Skeletal muscle tissue (tissue), 4 donors: ENCODE data around the gene POU2AF1. TPM values are rescaled to one million over a fixed set of nuclear protein-coding genes. Genes with fewer than 3 reads are reported as not detected.

Experiments
- H3K27ac ChIP-seq: one replicate; pipeline ENCODE4 v1.7.0; 2013; ENCODE audit warnings: mild to moderate bottlenecking, low read depth, low read length, inconsistent platforms
- H3K27me3 ChIP-seq, 3 donors: one replicate each; pipeline ENCODE4 v1.7.0; 2013; ENCODE audit warnings: low read length in 3 of 3; ENCODE audit not compliant: control insufficient read depth in 3 of 3, insufficient read depth in 3 of 3
- H3K36me3 ChIP-seq, 3 donors: one replicate each; pipeline ENCODE4 v1.7.0; 2013; ENCODE audit warnings: low read length in 3 of 3; ENCODE audit not compliant: control insufficient read depth in 3 of 3, insufficient read depth in 3 of 3
- H3K4me1 ChIP-seq, 3 donors: one replicate each; pipeline ENCODE4 v1.7.0; 2013; ENCODE audit warnings: low read length in 3 of 3, mild to moderate bottlenecking in 3 of 3; ENCODE audit not compliant: control insufficient read depth in 3 of 3, insufficient read depth in 3 of 3
- H3K4me3 ChIP-seq, 3 donors: one replicate each; pipeline ENCODE4 v1.7.0; 2013; ENCODE audit warnings: low read length in 3 of 3
- H3K9ac ChIP-seq, 3 donors: one replicate each; pipeline ENCODE4 v1.7.0; 2013; ENCODE audit warnings: low read length in 3 of 3, mild to moderate bottlenecking in 3 of 3, moderate library complexity in 2 of 3, low read depth in 1 of 3
- H3K9me3 ChIP-seq, 3 donors: one replicate each; pipeline ENCODE4 v1.7.0; 2013; ENCODE audit warnings: low read length in 3 of 3; ENCODE audit not compliant: control insufficient read depth in 3 of 3
- total RNA-seq: library from RNA; depleted of rRNA; stranded (reverse); fragments of >200 nt; gene quantifications from one replicate; pipeline ENCODE4 v1.2.3, GENCODE V29; 2014
- donor health status: Osteomylitis.

POU2AF1 gene
- total RNA-seq, 1 donor from 2014 or later: not detected

GRCh38 chr11:111373590-111373989 lies 5.5 kb downstream of the POU2AF1 start:
- H3K36me3 ChIP-seq: no peaks in the 10 kb centered on the region
- no peak overlapping the region for H3K27ac ChIP-seq
- H3K9me3 ChIP-seq: no peaks in the 10 kb centered on the region
- no peaks in the 10 kb centered on the region for H3K4me1 ChIP-seq
- H3K27me3 ChIP-seq: peaks cover 0 to 3% (median 0%) of the 10 kb centered on the region in 3 donors
- H3K9ac ChIP-seq: no peak overlapping the region
- H3K4me3 ChIP-seq: no peak overlapping the region

GRCh38 chr11:111372538-111372937 lies 6.5 kb downstream of the POU2AF1 start:
- Histone ChIP-seq H3K27ac (no peak overlapping the region), H3K36me3 (no peaks in the 10 kb centered on the region), H3K27me3 (no peaks in the 10 kb centered on the region)

GRCh38 chr11:111370902-111371578 lies 8.0 kb downstream of the POU2AF1 start:
- H3K4me3 ChIP-seq: no peak overlapping the region
- no peaks in the 10 kb centered on the region for H3K36me3 ChIP-seq
- H3K9ac ChIP-seq: no peak overlapping the region
- H3K9me3 ChIP-seq: no peaks in the 10 kb centered on the region
- H3K27ac ChIP-seq: no peak overlapping the region
- H3K4me1 ChIP-seq: no peaks in the 10 kb centered on the region
- no peaks in the 10 kb centered on the region for H3K27me3 ChIP-seq

More at GRCh38 chr11:111372538-111372937, 6.5 kb downstream of the POU2AF1 start:
- no peak overlapping the region for H3K9ac ChIP-seq
- no peaks in the 10 kb centered on the region for H3K4me1 ChIP-seq
- no peak overlapping the region for H3K4me3 ChIP-seq
- no peaks in the 10 kb centered on the region for H3K9me3 ChIP-seq

- H3K4me3 ChIP-seq: no peak overlapping the region
- no peak overlapping the region for H3K27ac ChIP-seq
- no peaks in the 10 kb centered on the region for H3K4me1 ChIP-seq
- no peaks in the 10 kb centered on the region for H3K36me3 ChIP-seq
- H3K9ac ChIP-seq: no peak overlapping the region
- no peaks in the 10 kb centered on the region for H3K9me3 ChIP-seq
- no peaks in the 10 kb centered on the region for H3K27me3 ChIP-seq
These were observed 8.7 kb downstream of the POU2AF1 start for GRCh38 chr11:111370270-111370901.

GRCh38 chr11:111368285-111368560 lies 10.9 kb downstream of the POU2AF1 start:
- no peaks in the 10 kb centered on the region for H3K36me3 ChIP-seq
- no peak overlapping the region for H3K9ac ChIP-seq
- no peaks in the 10 kb centered on the region for H3K9me3 ChIP-seq
- H3K4me3 ChIP-seq: no peak overlapping the region
- H3K27ac ChIP-seq: no peak overlapping the region
- H3K4me1 ChIP-seq: no peaks in the 10 kb centered on the region
- H3K27me3 ChIP-seq: no peaks in the 10 kb centered on the region

- Histone ChIP-seq H3K27me3 (no peaks in the 10 kb centered on the region), H3K4me3 (no peak overlapping the region), H3K27ac (no peak overlapping the region), H3K9ac (no peak overlapping the region), H3K36me3 (no peaks in the 10 kb centered on the region), H3K4me1 (no peaks in the 10 kb centered on the region), H3K9me3 (no peaks in the 10 kb centered on the region)
These were observed 11.4 kb downstream of the POU2AF1 start for GRCh38 chr11:111367411-111368284.

GRCh38 chr11:111366560-111367410 lies 12.3 kb downstream of the POU2AF1 start:
- Histone ChIP-seq H3K9me3 (no peaks in the 10 kb centered on the region), H3K9ac (no peak overlapping the region), H3K27me3 (no peaks in the 10 kb centered on the region), H3K4me1 (no peaks in the 10 kb centered on the region), H3K27ac (no peak overlapping the region), H3K4me3 (no peak overlapping the region), H3K36me3 (no peaks in the 10 kb centered on the region)

GRCh38 chr11:111365722-111366559 lies 13.1 kb downstream of the POU2AF1 start:
- Histone ChIP-seq H3K27me3 (no peaks in the 10 kb centered on the region), H3K27ac (no peak overlapping the region), H3K4me3 (no peak overlapping the region), H3K36me3 (no peaks in the 10 kb centered on the region), H3K9me3 (no peaks in the 10 kb centered on the region), H3K9ac (no peak overlapping the region), H3K4me1 (no peaks in the 10 kb centered on the region)

- Histone ChIP-seq H3K36me3 (no peaks in the 10 kb centered on the region), H3K4me1 (no peaks in the 10 kb centered on the region), H3K27ac (no peak overlapping the region), H3K9ac (no peak overlapping the region), H3K9me3 (no peaks in the 10 kb centered on the region), H3K4me3 (no peak overlapping the region), H3K27me3 (no peaks in the 10 kb centered on the region)
These were observed 14.6 kb downstream of the POU2AF1 start for GRCh38 chr11:111364503-111364902.
